OCI-LY7 (cell line): ENCODE results near the gene GLIPR1L1. TPM values are rescaled to one million over a fixed set of nuclear protein-coding genes. Genes with fewer than 3 reads are reported as not detected.
A peak's percentile ranks its signal among the peaks of the same experiment; 100 is the strongest.

ENCODE experiments used
- BruUV-seq: library from RNA; stranded (reverse); fragments of 400-500 nt; replicated peaks from 2 replicates; lab custom pipeline; 2021; lab: Mats Ljungman, UMichigan
- CTCF ChIA-PET: fragments of 300-600 bp; sonication (Branson Sonifier 250); formaldehyde crosslinking; loops from one replicate; lab custom pipeline; 2022; ENCODE audit warnings: antibody characterized with exemption; ENCODE audit not compliant: unreplicated experiment; lab: Charles Lee
- POLR2A ChIA-PET: fragments of 300-600 bp; sonication (Branson Sonifier 250); formaldehyde crosslinking; loops from one replicate; lab custom pipeline; 2022; ENCODE audit warnings: antibody characterized with exemption; lab: Charles Lee
- DNase-seq: peaks from one replicate; pipeline ENCODE4 v3.0.0-alpha.2; 2015; ENCODE audit warnings: low spot score
- H2AFZ ChIP-seq: fragments of 200-600 bp; sonication (generic), shearing (Covaris generic); 2 replicates; pipeline ENCODE4 v1.6.1; 2014; ENCODE audit warnings: mild to moderate bottlenecking, antibody characterized with exemption, low read length, moderate library complexity
- H3K27ac ChIP-seq: fragments of 200-600 bp; sonication (generic); 2 replicates; pipeline ENCODE4 v1.5.1; 2014; ENCODE audit warnings: mixed run types, low read depth, mild to moderate bottlenecking, moderate library complexity, low read length, inconsistent platforms; ENCODE audit not compliant: poor library complexity, severe bottlenecking
- H3K36me3 ChIP-seq: fragments of 200-600 bp; sonication (generic); 2 replicates; pipeline ENCODE4 v1.6.1; 2014; ENCODE audit warnings: mild to moderate bottlenecking, antibody characterized with exemption, low read length, moderate library complexity, mixed read lengths; ENCODE audit not compliant: insufficient read depth
- H3K4me1 ChIP-seq: fragments of 200-600 bp; sonication (generic); 2 replicates; pipeline ENCODE4 v1.5.1; 2014; ENCODE audit warnings: mild to moderate bottlenecking, low read length; ENCODE audit not compliant: insufficient read depth, poor library complexity, severe bottlenecking
- H3K4me2 ChIP-seq: fragments of 200-600 bp; sonication (generic); 2 replicates; pipeline ENCODE4 v1.6.1; 2014; ENCODE audit warnings: mild to moderate bottlenecking, low read length
- H3K4me3 ChIP-seq: fragments of 200-600 bp; sonication (generic); 2 replicates; pipeline ENCODE4 v1.5.1; 2014; ENCODE audit warnings: mild to moderate bottlenecking, low read depth, low read length; ENCODE audit not compliant: poor library complexity, severe bottlenecking
- H3K79me2 ChIP-seq: fragments of 200-600 bp; sonication (generic); 2 replicates; pipeline ENCODE4 v1.6.1; 2016; ENCODE audit warnings: low read depth, mild to moderate bottlenecking, low read length, moderate library complexity, mixed read lengths; ENCODE audit not compliant: insufficient read depth
- H3K9me2 ChIP-seq: fragments of 200-600 bp; sonication (generic); 2 replicates; pipeline ENCODE4 v1.6.1; 2016; ENCODE audit warnings: mild to moderate bottlenecking, low read length, mixed read lengths; ENCODE audit not compliant: insufficient read depth
- H3K9me3 ChIP-seq: fragments of 200-600 bp; sonication (generic); 2 replicates; pipeline ENCODE4 v1.6.1; 2014; ENCODE audit warnings: mild to moderate bottlenecking, mixed run types, low read length, mixed read lengths
- H4K20me1 ChIP-seq: fragments of 200-600 bp; sonication (generic); 2 replicates; pipeline ENCODE4 v1.6.1; 2014; ENCODE audit warnings: mild to moderate bottlenecking, antibody characterized with exemption, low read length, moderate library complexity, mixed read lengths; ENCODE audit not compliant: insufficient read depth
- CTCF ChIP-seq: fragments of 200-600 bp; sonication (generic); conservative IDR thresholded peaks from 2 replicates; pipeline ENCODE4 v1.5.1; 2014; ENCODE audit warnings: mild to moderate bottlenecking, antibody characterized with exemption, low read length, moderate library complexity, mixed read lengths
- EZH2phosphoT487 ChIP-seq: fragments of 200-600 bp; sonication (generic); IDR thresholded peaks from 2 replicates; pipeline ENCODE4 v1.6.1; 2018; ENCODE audit warnings: low read depth, borderline replicate concordance, mild to moderate bottlenecking, mixed run types, antibody characterized with exemption, low read length, moderate library complexity, mixed read lengths
- intact Hi-C: fragments of 100-400 bp; cut with micrococcal nuclease; formaldehyde crosslinking; loops from one replicate; pipeline ENCODE4 v1.10.0; 2022; ENCODE audit not compliant: unreplicated experiment
- total RNA-seq, 2 experiments: library from RNA; depleted of rRNA in 1 of 2; stranded (reverse); fragments of >200 nt in 1 of 2; shearing (Covaris generic) in 1 of 2; gene quantifications; 2 replicates each; pipeline ENCODE4 v1.2.3, GENCODE V29; 2014 to 2022

The GLIPR1L1 gene
- total RNA-seq, 2 experiments from 2014 or later: not detected

DNA sequence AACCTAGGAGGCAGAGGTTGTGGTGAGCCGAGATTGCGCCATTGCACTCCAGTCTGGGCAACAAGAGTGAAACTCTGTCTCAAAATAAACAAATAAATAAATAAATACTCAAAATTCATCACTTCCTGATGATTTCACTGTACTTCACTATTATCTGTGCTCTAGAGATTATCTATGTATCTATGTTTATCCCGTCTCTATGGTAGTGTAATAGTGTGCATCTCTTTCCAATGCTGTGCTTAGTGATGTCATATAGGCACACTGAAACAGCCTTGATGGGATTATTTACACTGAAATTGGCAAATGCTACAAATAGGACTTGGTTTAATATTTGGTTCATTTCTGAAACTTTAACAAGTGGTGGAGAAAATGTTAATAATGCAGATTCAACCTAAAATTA lies 10.8 kb upstream of the GLIPR1L1 start:
- CTCF ChIA-PET: no interaction called here

GRCh38 chr12:75327642-75328041 lies 6.8 kb upstream of the GLIPR1L1 start:
- no peaks in the 10 kb centered on the region for H3K36me3 ChIP-seq
- no peaks in the 10 kb centered on the region for H3K9me3 ChIP-seq
- BruUV-seq: no TSS peak
- no peak overlapping the region for H3K4me2 ChIP-seq
- ChIA-PET CTCF (no interaction called here), POLR2A (no interaction called here)
- H3K27ac ChIP-seq: no peak overlapping the region
- H3K9me2 ChIP-seq: no peaks in the 10 kb centered on the region
- no peak for TF ChIP-seq CTCF
- no peak for TF ChIP-seq EZH2phosphoT487
- H4K20me1 ChIP-seq: no peaks in the 10 kb centered on the region
- intact Hi-C loops: no loop called here
- DNase-seq: no peak
- no peak overlapping the region for H3K4me3 ChIP-seq
- peaks cover 4% of the 10 kb centered on the region for H3K4me1 ChIP-seq
- no peak overlapping the region for H2AFZ ChIP-seq
- H3K79me2 ChIP-seq: no peaks in the 10 kb centered on the region

More for the DNA sequence above, 10.8 kb upstream of the GLIPR1L1 start:
- intact Hi-C loops: no loop called here
- Histone ChIP-seq H3K79me2 (no peaks in the 10 kb centered on the region), H3K27ac (no peak overlapping the region), H3K4me3 (no peak overlapping the region), H3K4me1 (no peaks in the 10 kb centered on the region), H3K36me3 (no peaks in the 10 kb centered on the region), H3K9me3 (no peaks in the 10 kb centered on the region), H3K4me2 (no peak overlapping the region), H3K9me2 (no peaks in the 10 kb centered on the region), H2AFZ (no peak overlapping the region), H4K20me1 (no peaks in the 10 kb centered on the region)
- no TSS peak for BruUV-seq
- POLR2A ChIA-PET: no interaction called here
- TF ChIP-seq CTCF: no peak
- TF ChIP-seq EZH2phosphoT487: no peak
- DNase-seq: no peak

GRCh38 chr12:75329918-75330826 lies 4.3 kb upstream of the GLIPR1L1 start, which contains the start of gene CAPS2:
CAPS2 (minus strand) TSS chr12:75330324; CDS start chr12:75326498, 3,826 bp downstream.
- POLR2A ChIA-PET: interaction anchor here (0.9 to 1.0 kb wide), 2 partner anchors 15 to 87 kb away, joined by 3 to 4 read pairs; no protein-coding TSS in a partner anchor
- intact Hi-C loops: loop anchor here (5.0 kb wide), 1 partner anchor 177 kb away; no protein-coding TSS in a partner anchor
- peak; percentile 70 for DNase-seq
- Histone ChIP-seq H3K4me2 (peak within 1 kb of the TSS; percentile 77), H3K27ac (no peak within 1 kb of the TSS), H3K9me2 (no peaks in the 10 kb centered on the region), H3K9me3 (no peaks in the 10 kb centered on the region), H4K20me1 (no peaks in the 10 kb centered on the region), H3K79me2 (no peaks in the 10 kb centered on the region), H3K4me1 (peaks cover 4% of the 10 kb centered on the region), H3K4me3 (peak within 1 kb of the TSS; percentile 62), H3K36me3 (no peaks in the 10 kb centered on the region), H2AFZ (peak within 1 kb of the TSS; percentile 80; the same call in 1 of the 2 replicates)
- CTCF ChIA-PET: no interaction called here
- TF ChIP-seq EZH2phosphoT487: no peak
- no peak for TF ChIP-seq CTCF
- no TSS peak for BruUV-seq
